Endothelial cell of umbilical vein (primary cell): ENCODE data around the gene ADAT1.

Experiments
- EZH2 ChIP-seq: IDR thresholded peaks from 2 replicates; pipeline ENCODE4 v1.6.1; 2012; ENCODE audit warnings: borderline replicate concordance, low read depth, mild to moderate bottlenecking, moderate library complexity, low read length, inconsistent platforms; ENCODE audit not compliant: severe bottlenecking
- GATA2 ChIP-seq: IDR thresholded peaks from 2 replicates; pipeline ENCODE4 v1.7.0; 2011; ENCODE audit warnings: low read depth, mild to moderate bottlenecking, moderate library complexity, mixed read lengths, low read length; ENCODE audit not compliant: insufficient read length, insufficient read depth
- JUN ChIP-seq: IDR thresholded peaks from 2 replicates; pipeline ENCODE4 v1.6.1; 2011; ENCODE audit warnings: borderline replicate concordance, low read depth; ENCODE audit not compliant: insufficient read length, insufficient read depth
- MYC ChIP-seq: IDR thresholded peaks from one replicate; pipeline ENCODE4 v1.6.1; 2011; ENCODE audit warnings: mild to moderate bottlenecking, low read depth, low read length
- POLR2A ChIP-seq: IDR thresholded peaks from 2 replicates; pipeline ENCODE4 v1.6.1; 2012; ENCODE audit warnings: low read depth, mild to moderate bottlenecking, control low read depth, low read length
- POLR2AphosphoS5 ChIP-seq: IDR thresholded peaks from 2 replicates; pipeline ENCODE4 v1.6.1; 2012; ENCODE audit warnings: low read depth, mild to moderate bottlenecking, control low read depth, low read length, moderate library complexity; ENCODE audit not compliant: insufficient read depth
- TF ChIP-seq, protein P1 (sequence below), 2 donors: IDR thresholded peaks; 1 replicate in 1 of 2; 2 replicates in 1 of 2; pipeline ENCODE4 v1.5.1; 2011; ENCODE audit warnings: low read length in 2 of 2, mild to moderate bottlenecking in 2 of 2, moderate library complexity in 2 of 2, control low read depth in 1 of 2, inconsistent platforms in 1 of 2, low read depth in 1 of 2; ENCODE audit not compliant: insufficient read depth in 1 of 2; ENCODE audit errors: extremely low read depth in 1 of 2
- TF ChIP-seq, protein P2 (sequence below): IDR thresholded peaks from 2 replicates; pipeline ENCODE4 v1.6.1; 2011; ENCODE audit not compliant: insufficient read depth, insufficient read length

DNA sequence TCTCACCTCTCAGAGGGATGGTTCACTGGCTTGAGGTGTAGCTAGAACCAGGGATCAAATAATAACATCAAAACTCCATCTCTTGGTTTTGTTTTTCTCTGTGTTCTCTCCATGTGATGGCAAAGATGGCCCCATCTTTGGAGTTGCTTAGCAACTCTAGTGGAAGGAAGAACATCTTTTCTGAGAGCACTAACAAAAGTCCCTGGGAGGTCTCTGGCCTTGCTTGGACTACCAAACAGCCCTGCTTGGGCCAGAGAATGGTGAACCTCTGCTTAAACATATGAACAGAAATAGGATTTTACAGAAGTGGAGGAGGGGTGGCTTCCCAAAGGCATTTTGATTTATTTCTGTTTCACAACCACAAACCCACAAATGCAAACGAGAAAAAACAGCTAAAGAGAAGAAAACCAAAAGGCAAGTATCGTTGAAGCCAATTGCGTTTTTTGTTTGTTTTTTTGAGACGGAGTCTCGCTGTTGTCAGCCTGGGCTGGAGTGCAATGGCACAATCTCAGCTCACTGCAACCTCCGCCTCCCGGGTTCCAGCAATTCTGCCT, 43.7 kb downstream of the ADAT1 start:
- no peak for TF ChIP-seq POLR2A
- no peak for TF ChIP-seq POLR2AphosphoS5
- TF ChIP-seq, protein P1, sequence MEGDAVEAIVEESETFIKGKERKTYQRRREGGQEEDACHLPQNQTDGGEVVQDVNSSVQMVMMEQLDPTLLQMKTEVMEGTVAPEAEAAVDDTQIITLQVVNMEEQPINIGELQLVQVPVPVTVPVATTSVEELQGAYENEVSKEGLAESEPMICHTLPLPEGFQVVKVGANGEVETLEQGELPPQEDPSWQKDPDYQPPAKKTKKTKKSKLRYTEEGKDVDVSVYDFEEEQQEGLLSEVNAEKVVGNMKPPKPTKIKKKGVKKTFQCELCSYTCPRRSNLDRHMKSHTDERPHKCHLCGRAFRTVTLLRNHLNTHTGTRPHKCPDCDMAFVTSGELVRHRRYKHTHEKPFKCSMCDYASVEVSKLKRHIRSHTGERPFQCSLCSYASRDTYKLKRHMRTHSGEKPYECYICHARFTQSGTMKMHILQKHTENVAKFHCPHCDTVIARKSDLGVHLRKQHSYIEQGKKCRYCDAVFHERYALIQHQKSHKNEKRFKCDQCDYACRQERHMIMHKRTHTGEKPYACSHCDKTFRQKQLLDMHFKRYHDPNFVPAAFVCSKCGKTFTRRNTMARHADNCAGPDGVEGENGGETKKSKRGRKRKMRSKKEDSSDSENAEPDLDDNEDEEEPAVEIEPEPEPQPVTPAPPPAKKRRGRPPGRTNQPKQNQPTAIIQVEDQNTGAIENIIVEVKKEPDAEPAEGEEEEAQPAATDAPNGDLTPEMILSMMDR (IDR thresholded peaks at IDR 0.05; ENCODE audit: extremely low read depth in 1 of 2, insufficient read depth in 1 of 2, low read depth in 1 of 2, low read length in 2 of 2) = no peak
- TF ChIP-seq GATA2 = no peak
- TF ChIP-seq, protein P2, sequence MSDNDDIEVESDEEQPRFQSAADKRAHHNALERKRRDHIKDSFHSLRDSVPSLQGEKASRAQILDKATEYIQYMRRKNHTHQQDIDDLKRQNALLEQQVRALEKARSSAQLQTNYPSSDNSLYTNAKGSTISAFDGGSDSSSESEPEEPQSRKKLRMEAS = no peak
- no peak for TF ChIP-seq JUN
- TF ChIP-seq MYC = no peak
- no peak for TF ChIP-seq EZH2
